IPS-18c (cell line): ENCODE data around the gene GRB10.

Experiments
- H3K4me3 ChIP-seq: 2 replicates; pipeline ENCODE4 v1.7.0; 2013; ENCODE audit warnings: low read depth, mild to moderate bottlenecking, low read length, moderate library complexity; ENCODE audit not compliant: insufficient read depth
- H3K9me3 ChIP-seq: one replicate; pipeline ENCODE4 v1.6.1; 2013; ENCODE audit warnings: mild to moderate bottlenecking, low read length, moderate library complexity; ENCODE audit not compliant: control insufficient read depth, insufficient read depth

GRB10 gene

GRCh38 chr7:50631100-50631499, 151.6 kb downstream of the GRB10 start:
- Histone ChIP-seq H3K4me3 (no peak overlapping the region), H3K9me3 (no peaks in the 10 kb centered on the region)

GRCh38 chr7:50629238-50629901, 153.3 kb downstream of the GRB10 start:
- Histone ChIP-seq H3K4me3 (no peak overlapping the region), H3K9me3 (no peaks in the 10 kb centered on the region)

GRCh38 chr7:50628434-50629084, 154.1 kb downstream of the GRB10 start:
- Histone ChIP-seq H3K4me3 (no peak overlapping the region), H3K9me3 (no peaks in the 10 kb centered on the region)

GRCh38 chr7:50627824-50628361, 154.8 kb downstream of the GRB10 start:
- Histone ChIP-seq H3K9me3 (no peaks in the 10 kb centered on the region), H3K4me3 (no peak overlapping the region)

- no peaks in the 10 kb centered on the region for H3K9me3 ChIP-seq
Observed at GRCh38 chr7:50626286-50626685, 156.4 kb downstream of the GRB10 start.

GRCh38 chr7:50625360-50625759, 157.3 kb downstream of the GRB10 start:
- H3K9me3 ChIP-seq: no peaks in the 10 kb centered on the region

More at GRCh38 chr7:50626286-50626685, 156.4 kb downstream of the GRB10 start:
- H3K4me3 ChIP-seq: no peak overlapping the region

GRCh38 chr7:50622821-50623220, 159.9 kb downstream of the GRB10 start:
- Histone ChIP-seq H3K9me3 (no peaks in the 10 kb centered on the region), H3K4me3 (no peak overlapping the region)

More at GRCh38 chr7:50625360-50625759, 157.3 kb downstream of the GRB10 start:
- H3K4me3 ChIP-seq: no peak overlapping the region

- Histone ChIP-seq H3K4me3 (no peak overlapping the region), H3K9me3 (no peaks in the 10 kb centered on the region)
Observed at GRCh38 chr7:50621973-50622490, 160.7 kb downstream of the GRB10 start.

- Histone ChIP-seq H3K4me3 (no peak overlapping the region), H3K9me3 (no peaks in the 10 kb centered on the region)
Observed at GRCh38 chr7:50621206-50621605, 161.5 kb downstream of the GRB10 start.

- Histone ChIP-seq H3K4me3 (no peak overlapping the region), H3K9me3 (no peaks in the 10 kb centered on the region)
Observed at GRCh38 chr7:50620433-50620832, 162.3 kb downstream of the GRB10 start.

GRCh38 chr7:50619684-50620083, 163.0 kb downstream of the GRB10 start:
- no peak overlapping the region for H3K4me3 ChIP-seq
- H3K9me3 ChIP-seq: no peaks in the 10 kb centered on the region

- no peak overlapping the region for H3K4me3 ChIP-seq
- no peaks in the 10 kb centered on the region for H3K9me3 ChIP-seq
Observed at GRCh38 chr7:50618281-50618680, 164.4 kb downstream of the GRB10 start.

GRCh38 chr7:50615519-50616080, 167.1 kb downstream of the GRB10 start:
- Histone ChIP-seq H3K4me3 (no peak overlapping the region), H3K9me3 (no peaks in the 10 kb centered on the region)

GRCh38 chr7:50614721-50615518, 167.8 kb downstream of the GRB10 start:
- H3K4me3 ChIP-seq: no peak overlapping the region

GRCh38 chr7:50613473-50613872, 169.2 kb downstream of the GRB10 start:
- Histone ChIP-seq H3K4me3 (no peak overlapping the region), H3K9me3 (no peaks in the 10 kb centered on the region)

More at GRCh38 chr7:50614721-50615518, 167.8 kb downstream of the GRB10 start:
- H3K9me3 ChIP-seq: no peaks in the 10 kb centered on the region

GRCh38 chr7:50612704-50613103, 170.0 kb downstream of the GRB10 start:
- no peaks in the 10 kb centered on the region for H3K9me3 ChIP-seq
- H3K4me3 ChIP-seq: no peak overlapping the region
